ENCODE data around the gene OR5AC2.

DNA sequence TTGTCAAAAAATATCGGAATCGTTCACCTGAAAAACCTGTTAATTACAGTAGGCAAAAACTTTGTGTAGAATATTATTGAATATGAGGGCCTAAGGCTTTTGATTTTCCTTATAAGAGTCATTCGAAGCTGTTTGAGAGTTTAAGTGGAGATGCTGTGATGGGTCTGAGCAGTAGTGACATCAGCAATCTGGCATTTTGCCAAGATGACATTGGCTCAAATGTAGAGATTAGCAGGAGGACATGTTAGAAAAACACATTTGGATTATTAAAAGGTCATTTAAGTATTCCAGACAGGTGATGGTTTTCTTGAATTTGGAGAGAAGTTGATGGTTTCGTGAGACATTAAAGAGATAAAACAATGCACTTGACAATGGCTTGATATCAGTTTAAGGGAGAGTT is 12.9 kb downstream of the OR5AC2 start:
- TF ChIP-seq, protein P1, sequence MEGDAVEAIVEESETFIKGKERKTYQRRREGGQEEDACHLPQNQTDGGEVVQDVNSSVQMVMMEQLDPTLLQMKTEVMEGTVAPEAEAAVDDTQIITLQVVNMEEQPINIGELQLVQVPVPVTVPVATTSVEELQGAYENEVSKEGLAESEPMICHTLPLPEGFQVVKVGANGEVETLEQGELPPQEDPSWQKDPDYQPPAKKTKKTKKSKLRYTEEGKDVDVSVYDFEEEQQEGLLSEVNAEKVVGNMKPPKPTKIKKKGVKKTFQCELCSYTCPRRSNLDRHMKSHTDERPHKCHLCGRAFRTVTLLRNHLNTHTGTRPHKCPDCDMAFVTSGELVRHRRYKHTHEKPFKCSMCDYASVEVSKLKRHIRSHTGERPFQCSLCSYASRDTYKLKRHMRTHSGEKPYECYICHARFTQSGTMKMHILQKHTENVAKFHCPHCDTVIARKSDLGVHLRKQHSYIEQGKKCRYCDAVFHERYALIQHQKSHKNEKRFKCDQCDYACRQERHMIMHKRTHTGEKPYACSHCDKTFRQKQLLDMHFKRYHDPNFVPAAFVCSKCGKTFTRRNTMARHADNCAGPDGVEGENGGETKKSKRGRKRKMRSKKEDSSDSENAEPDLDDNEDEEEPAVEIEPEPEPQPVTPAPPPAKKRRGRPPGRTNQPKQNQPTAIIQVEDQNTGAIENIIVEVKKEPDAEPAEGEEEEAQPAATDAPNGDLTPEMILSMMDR (IDR thresholded peaks at IDR 0.05) = no peak
- TF ChIP-seq POLR2AphosphoS5 (IDR thresholded peaks at IDR 0.05) = no peak
- TF ChIP-seq POLR2A (IDR thresholded peaks at IDR 0.05) = no peak
